Testis (tissue), 3 donors: Measurements from ENCODE around the gene ALK. TPM values are rescaled to one million over a fixed set of nuclear protein-coding genes. Genes with fewer than 3 reads are reported as not detected.

Experiments used
- DNase-seq: peaks from one replicate; pipeline ENCODE4 v3.0.0-alpha.2; 2019
- H3K27ac ChIP-seq, 2 donors: fragments of 200-600 bp; sonication (generic); one replicate each; pipeline ENCODE4 v1.5.1; 2019
- H3K27me3 ChIP-seq: fragments of 200-600 bp; sonication (generic); one replicate; pipeline ENCODE4 v1.5.1; 2019
- H3K36me3 ChIP-seq: fragments of 200-600 bp; sonication (generic); one replicate; pipeline ENCODE4 v1.5.1; 2017; ENCODE audit warnings: low read depth; ENCODE audit errors: missing control alignments
- H3K4me1 ChIP-seq: fragments of 200-600 bp; sonication (generic); one replicate; pipeline ENCODE4 v1.5.1; 2019
- H3K4me3 ChIP-seq, 2 donors: fragments of 200-600 bp; sonication (generic); one replicate each; pipeline ENCODE4 v1.5.1; 2017 to 2019
- H3K9me3 ChIP-seq: fragments of 200-600 bp; sonication (generic); one replicate; pipeline ENCODE4 v1.5.1; 2017
- POLR2A ChIP-seq: fragments of 450-650 bp; IDR thresholded peaks from one replicate; pipeline ENCODE4 v1.6.1; 2017; ENCODE audit warnings: antibody characterized with exemption, mild to moderate bottlenecking, moderate library complexity
- WGBS, 2 donors: methylation state at CpG; one replicate each; pipeline ENCODE4 v1.1.5; 2018; 5-methylcytosine and 5-hydroxymethylcytosine counted together
- intact Hi-C: fragments of 100-400 bp; cut with DNase I; formaldehyde crosslinking; loops from one replicate; pipeline ENCODE4 v1.15.1; 2023; ENCODE audit warnings: low total_unique reads
- polyA plus RNA-seq: library from polyadenylated mRNA; stranded (reverse); fragments of 350-450 nt; fragmentation: Illumina TruSeq; extraction: RNeasy Lipid Tissue Mini Kit (QIAGEN cat#74804); gene quantifications from one replicate; pipeline ENCODE4 v1.2.3, GENCODE V29; 2014; ENCODE audit warnings: low read depth, low replicate concordance; ENCODE audit not compliant: insufficient read depth
- total RNA-seq, 2 donors: library from RNA; depleted of rRNA; stranded (reverse); fragments of >200 nt; gene quantifications; one replicate each; pipeline ENCODE4 v1.2.3, GENCODE V29; 2016
- TF ChIP-seq, protein P1 (sequence below), 3 experiments: fragments of 450-650 bp in 2 of 3; fragments of 200-600 bp in 1 of 3; sonication (generic) in 1 of 3; IDR thresholded peaks; one replicate each; pipeline ENCODE4 v1.5.1; 2016 to 2019; ENCODE audit warnings: antibody characterized with exemption in 3 of 3, mild to moderate bottlenecking in 2 of 3, moderate library complexity in 1 of 3

Gene ALK
- total and polyA plus RNA-seq, 3 donors from 2014 or later: 2.1 to 3.8 (median 3.8) TPM

DNA sequence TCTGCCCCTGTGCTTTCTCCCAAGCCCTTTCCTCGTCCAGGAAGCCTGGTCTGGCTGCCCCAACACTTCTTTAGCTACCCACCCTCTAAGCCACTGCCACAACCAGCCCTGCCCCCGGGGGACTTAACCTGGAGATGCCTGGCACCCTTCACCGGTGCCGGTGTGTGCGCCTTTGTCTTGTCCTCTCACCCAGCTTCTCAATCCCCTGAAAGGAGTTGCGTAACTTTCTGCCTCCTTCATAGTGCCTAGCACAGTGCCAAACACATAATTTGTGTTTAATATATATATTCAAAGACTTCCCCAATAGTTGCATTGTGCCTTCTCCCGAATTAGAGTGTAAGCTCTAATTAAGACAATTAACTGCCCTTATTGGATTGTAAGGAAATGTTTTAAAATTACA is 70.6 kb downstream of the ALK start:
- Histone ChIP-seq H3K4me1 (no peaks in the 10 kb centered on the region), H3K27ac (no peak overlapping the region), H3K27me3 (no peaks in the 10 kb centered on the region), H3K4me3 (no peak overlapping the region), H3K36me3 (no peaks in the 10 kb centered on the region), H3K9me3 (no peaks in the 10 kb centered on the region)
- intact Hi-C loops: no loop called here
- no peak for TF ChIP-seq POLR2A
- TF ChIP-seq, protein P1, sequence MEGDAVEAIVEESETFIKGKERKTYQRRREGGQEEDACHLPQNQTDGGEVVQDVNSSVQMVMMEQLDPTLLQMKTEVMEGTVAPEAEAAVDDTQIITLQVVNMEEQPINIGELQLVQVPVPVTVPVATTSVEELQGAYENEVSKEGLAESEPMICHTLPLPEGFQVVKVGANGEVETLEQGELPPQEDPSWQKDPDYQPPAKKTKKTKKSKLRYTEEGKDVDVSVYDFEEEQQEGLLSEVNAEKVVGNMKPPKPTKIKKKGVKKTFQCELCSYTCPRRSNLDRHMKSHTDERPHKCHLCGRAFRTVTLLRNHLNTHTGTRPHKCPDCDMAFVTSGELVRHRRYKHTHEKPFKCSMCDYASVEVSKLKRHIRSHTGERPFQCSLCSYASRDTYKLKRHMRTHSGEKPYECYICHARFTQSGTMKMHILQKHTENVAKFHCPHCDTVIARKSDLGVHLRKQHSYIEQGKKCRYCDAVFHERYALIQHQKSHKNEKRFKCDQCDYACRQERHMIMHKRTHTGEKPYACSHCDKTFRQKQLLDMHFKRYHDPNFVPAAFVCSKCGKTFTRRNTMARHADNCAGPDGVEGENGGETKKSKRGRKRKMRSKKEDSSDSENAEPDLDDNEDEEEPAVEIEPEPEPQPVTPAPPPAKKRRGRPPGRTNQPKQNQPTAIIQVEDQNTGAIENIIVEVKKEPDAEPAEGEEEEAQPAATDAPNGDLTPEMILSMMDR (IDR thresholded peaks at IDR 0.05): no peak
- 89 to 90% methylated on average over 7 of the region's 7 CpGs for WGBS, 2 donors
- DNase-seq: no peak

DNA sequence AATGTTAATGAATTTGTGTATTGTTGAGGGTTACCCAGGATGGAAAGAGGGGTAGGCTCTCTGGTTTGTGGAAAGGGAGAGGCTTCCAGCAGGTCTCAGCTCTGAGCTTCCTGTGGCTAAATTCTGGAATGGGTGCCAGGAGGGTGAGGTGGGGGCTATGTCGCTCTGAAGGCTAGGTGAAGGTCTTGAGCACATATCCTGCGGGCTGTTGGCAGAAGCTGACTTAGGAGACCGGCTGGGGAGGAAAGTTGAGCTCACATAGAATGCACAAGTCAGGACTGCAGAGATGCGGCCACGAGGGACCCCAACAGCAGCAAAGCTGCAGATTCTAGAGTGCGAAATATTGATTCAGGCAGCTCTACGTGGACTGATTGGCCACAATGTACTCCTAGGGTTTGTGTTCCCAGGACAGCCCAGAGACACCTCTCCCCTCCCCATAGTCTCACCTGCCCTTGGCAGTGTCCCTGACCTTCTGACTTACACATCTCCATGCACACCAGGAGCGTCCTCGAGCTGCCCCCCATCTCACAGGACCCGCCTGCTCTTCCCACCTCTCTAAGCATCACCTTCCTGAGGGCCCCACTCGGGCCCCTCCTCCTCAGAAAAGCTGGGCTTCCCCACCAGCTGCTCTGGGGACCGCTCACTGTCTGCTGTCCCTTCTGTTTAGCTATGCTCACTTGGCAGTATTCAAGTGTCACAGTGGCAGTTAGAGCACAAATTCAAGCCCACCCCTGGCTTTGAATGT is 72.6 kb downstream of the ALK start:
- intact Hi-C loops: no loop called here
- Histone ChIP-seq H3K4me1 (no peaks in the 10 kb centered on the region), H3K4me3 (no peak overlapping the region), H3K27ac (no peak overlapping the region), H3K36me3 (no peaks in the 10 kb centered on the region), H3K27me3 (no peaks in the 10 kb centered on the region), H3K9me3 (no peaks in the 10 kb centered on the region)
- DNase-seq: no peak
- TF ChIP-seq POLR2A: no peak
- TF ChIP-seq, protein P1 (IDR thresholded peaks at IDR 0.05): no peak
- 65 to 71% methylated on average over 10 to 12 of the region's 12 CpGs for WGBS, 2 donors

DNA sequence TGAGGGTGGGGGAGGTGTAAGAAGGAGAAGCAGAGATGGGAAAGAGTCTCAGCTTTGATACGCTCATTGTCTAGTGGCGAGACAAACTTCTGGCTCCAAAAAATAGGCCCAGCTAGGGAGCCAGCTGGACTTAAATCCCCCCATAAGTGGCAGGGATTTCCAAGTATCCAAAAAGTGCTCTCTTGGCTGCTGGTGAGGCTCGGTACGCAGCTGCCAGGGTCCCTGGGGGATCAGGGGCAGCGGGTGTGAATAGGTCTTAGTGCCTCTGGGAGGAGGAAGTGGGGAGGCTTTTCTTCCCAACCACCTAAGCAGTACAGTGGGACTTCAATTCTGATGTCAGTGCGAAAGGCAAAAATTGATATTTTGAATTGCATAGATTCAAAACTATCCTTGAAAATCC is 73.5 kb downstream of the ALK start:
- Histone ChIP-seq H3K4me3 (no peak overlapping the region), H3K36me3 (no peaks in the 10 kb centered on the region), H3K27ac (no peak overlapping the region), H3K27me3 (no peaks in the 10 kb centered on the region), H3K4me1 (no peaks in the 10 kb centered on the region), H3K9me3 (no peaks in the 10 kb centered on the region)
- no peak for TF ChIP-seq POLR2A
- TF ChIP-seq, protein P1 (IDR thresholded peaks at IDR 0.05): no peak
- WGBS, 2 donors: 66 to 72% methylated on average over 6 of the region's 6 CpGs
- intact Hi-C loops: no loop called here
- no peak for DNase-seq

DNA sequence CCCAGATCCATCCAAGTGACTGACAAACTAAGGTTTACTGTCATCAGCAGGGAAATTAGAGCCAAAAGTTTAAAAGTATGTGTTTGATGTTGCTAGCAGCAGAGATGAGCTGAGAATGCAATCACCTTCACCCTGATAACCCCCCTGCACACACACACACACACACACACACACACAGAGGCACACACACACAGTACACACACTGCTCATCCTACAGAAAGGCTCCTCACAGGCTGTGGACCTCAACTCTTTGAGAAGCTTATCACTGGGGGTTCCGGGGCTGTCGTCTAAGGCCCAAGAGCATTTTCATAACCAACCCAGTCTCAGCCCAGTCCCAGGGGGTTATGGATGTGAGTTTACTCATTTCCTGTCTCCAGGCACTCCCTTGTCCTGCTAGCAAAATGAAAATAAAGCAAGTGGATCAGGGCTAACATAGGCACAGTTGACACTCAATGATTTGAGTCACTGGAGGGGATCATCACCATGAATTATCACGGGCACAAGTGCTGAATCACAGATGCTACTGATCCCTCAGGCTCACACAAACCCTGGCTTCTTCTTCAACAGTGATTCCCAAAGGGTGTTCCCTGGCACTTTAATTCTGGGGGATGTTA is 76.6 kb downstream of the ALK start:
- Histone ChIP-seq H3K27ac (no peak overlapping the region), H3K36me3 (no peaks in the 10 kb centered on the region), H3K4me1 (no peaks in the 10 kb centered on the region), H3K4me3 (no peak overlapping the region), H3K9me3 (no peaks in the 10 kb centered on the region), H3K27me3 (no peaks in the 10 kb centered on the region)
- intact Hi-C loops: no loop called here
- no peak for DNase-seq
- 74 to 77% methylated on average over 2 to 3 of the region's 3 CpGs for WGBS, 2 donors
- no peak for TF ChIP-seq POLR2A
- TF ChIP-seq, protein P1 (IDR thresholded peaks at IDR 0.05): no peak
